ENCODE measurements around the gene ARHGEF37.
A peak's percentile ranks its signal among the peaks of the same experiment; 100 is the strongest.

ARHGEF37 gene

GRCh38 chr5:149610589-149611255 lies 29.4 kb downstream of the ARHGEF37 start:
- Mint-ChIP-seq H3K27ac (ENCODE audit: low read depth) (no peak overlapping the region), H3K27me3 (no peaks in the 10 kb centered on the region), H3K4me1 (peaks cover 18% of the 10 kb centered on the region), H3K36me3 (ENCODE audit: insufficient read depth) (no peaks in the 10 kb centered on the region), H3K4me3 (no peak overlapping the region), H3K9me3 (no peaks in the 10 kb centered on the region)
- DNase-seq (ENCODE audit: low spot score in 2 of 2) (no peak), ATAC-seq (replicated peaks; ENCODE audit: extremely low read depth, poor library complexity, severe bottlenecking) (no peak)

- Mint-ChIP-seq H3K4me1 (peaks cover 12% of the 10 kb centered on the region), H3K36me3 (ENCODE audit: insufficient read depth) (no peaks in the 10 kb centered on the region), H3K27ac (ENCODE audit: low read depth) (no peak overlapping the region), H3K27me3 (no peaks in the 10 kb centered on the region), H3K9me3 (no peaks in the 10 kb centered on the region), H3K4me3 (no peak overlapping the region)
- no peak for DNase-seq (ENCODE audit: low spot score in 2 of 2)
- ATAC-seq (replicated peaks; ENCODE audit: extremely low read depth, poor library complexity, severe bottlenecking) = no peak
Measured at GRCh38 chr5:149611326-149611725, 30.0 kb downstream of the ARHGEF37 start.

GRCh38 chr5:149614034-149614907 lies 33.0 kb downstream of the ARHGEF37 start:
- Mint-ChIP-seq H3K4me1 (no peaks in the 10 kb centered on the region), H3K27ac (ENCODE audit: low read depth) (no peak overlapping the region), H3K4me3 (no peak overlapping the region), H3K27me3 (no peaks in the 10 kb centered on the region), H3K36me3 (ENCODE audit: insufficient read depth) (no peaks in the 10 kb centered on the region), H3K9me3 (no peaks in the 10 kb centered on the region)
- DNase-seq (ENCODE audit: low spot score in 2 of 2) = no peak
- ATAC-seq (replicated peaks; ENCODE audit: extremely low read depth, poor library complexity, severe bottlenecking) = no peak

- no peak for ATAC-seq (replicated peaks; ENCODE audit: extremely low read depth, poor library complexity, severe bottlenecking)
- Mint-ChIP-seq H3K27ac (ENCODE audit: low read depth) (peak overlapping the region; percentile 42), H3K36me3 (ENCODE audit: insufficient read depth) (peaks cover 2% of the 10 kb centered on the region), H3K4me1 (no peaks in the 10 kb centered on the region), H3K4me3 (no peak overlapping the region), H3K27me3 (no peaks in the 10 kb centered on the region), H3K9me3 (no peaks in the 10 kb centered on the region)
- no peak for DNase-seq (ENCODE audit: low spot score in 2 of 2)
Measured at GRCh38 chr5:149615976-149616375, 34.7 kb downstream of the ARHGEF37 start.

- Mint-ChIP-seq H3K4me3 (no peak overlapping the region), H3K4me1 (no peaks in the 10 kb centered on the region), H3K27ac (ENCODE audit: low read depth) (no peak overlapping the region), H3K27me3 (no peaks in the 10 kb centered on the region), H3K9me3 (no peaks in the 10 kb centered on the region), H3K36me3 (ENCODE audit: insufficient read depth) (peaks cover 2% of the 10 kb centered on the region)
- ATAC-seq (replicated peaks; ENCODE audit: extremely low read depth, poor library complexity, severe bottlenecking) (no peak), DNase-seq (ENCODE audit: low spot score in 2 of 2) (no peak)
Measured at GRCh38 chr5:149616727-149617285, 35.5 kb downstream of the ARHGEF37 start.

- H3K27me3 Mint-ChIP-seq = no peaks in the 10 kb centered on the region
- no peak for DNase-seq (ENCODE audit: low spot score in 2 of 2)
- ATAC-seq (replicated peaks; ENCODE audit: extremely low read depth, poor library complexity, severe bottlenecking) = no peak
- no peaks in the 10 kb centered on the region for H3K9me3 Mint-ChIP-seq
- H3K4me3 Mint-ChIP-seq = no peak overlapping the region
- H3K36me3 Mint-ChIP-seq (ENCODE audit: insufficient read depth) = peaks cover 2% of the 10 kb centered on the region
- no peaks in the 10 kb centered on the region for H3K4me1 Mint-ChIP-seq
- no peak overlapping the region for H3K27ac Mint-ChIP-seq (ENCODE audit: low read depth)
Measured at GRCh38 chr5:149617760-149618306, 36.5 kb downstream of the ARHGEF37 start.

GRCh38 chr5:149618581-149619248 lies 37.4 kb downstream of the ARHGEF37 start:
- no peaks in the 10 kb centered on the region for H3K4me1 Mint-ChIP-seq
- no peak for ATAC-seq (replicated peaks; ENCODE audit: extremely low read depth, poor library complexity, severe bottlenecking)
- DNase-seq (ENCODE audit: low spot score in 2 of 2) = no peak
- H3K4me3 Mint-ChIP-seq = no peak overlapping the region
- no peak overlapping the region for H3K27ac Mint-ChIP-seq (ENCODE audit: low read depth)
- no peaks in the 10 kb centered on the region for H3K27me3 Mint-ChIP-seq
- H3K36me3 Mint-ChIP-seq (ENCODE audit: insufficient read depth) = peaks cover 2% of the 10 kb centered on the region
- no peaks in the 10 kb centered on the region for H3K9me3 Mint-ChIP-seq

- no peaks in the 10 kb centered on the region for H3K9me3 Mint-ChIP-seq
- no peaks in the 10 kb centered on the region for H3K4me1 Mint-ChIP-seq
- DNase-seq (ENCODE audit: low spot score in 2 of 2) (no peak), ATAC-seq (replicated peaks; ENCODE audit: extremely low read depth, poor library complexity, severe bottlenecking) (no peak)
- H3K36me3 Mint-ChIP-seq (ENCODE audit: insufficient read depth) = peaks cover 2% of the 10 kb centered on the region
- no peak overlapping the region for H3K27ac Mint-ChIP-seq (ENCODE audit: low read depth)
- no peak overlapping the region for H3K4me3 Mint-ChIP-seq
- H3K27me3 Mint-ChIP-seq = no peaks in the 10 kb centered on the region
Measured at GRCh38 chr5:149621415-149622098, 40.3 kb downstream of the ARHGEF37 start.

GRCh38 chr5:149622466-149622865 lies 41.2 kb downstream of the ARHGEF37 start:
- no peak overlapping the region for H3K27ac Mint-ChIP-seq (ENCODE audit: low read depth)
- no peaks in the 10 kb centered on the region for H3K9me3 Mint-ChIP-seq
- H3K4me3 Mint-ChIP-seq = no peak overlapping the region
- peaks cover 2% of the 10 kb centered on the region for H3K36me3 Mint-ChIP-seq (ENCODE audit: insufficient read depth)
- DNase-seq (ENCODE audit: low spot score in 2 of 2) (no peak), ATAC-seq (replicated peaks; ENCODE audit: extremely low read depth, poor library complexity, severe bottlenecking) (no peak)
- H3K27me3 Mint-ChIP-seq = no peaks in the 10 kb centered on the region
- no peaks in the 10 kb centered on the region for H3K4me1 Mint-ChIP-seq

GRCh38 chr5:149623473-149623872 lies 42.2 kb downstream of the ARHGEF37 start:
- ATAC-seq (replicated peaks; ENCODE audit: extremely low read depth, poor library complexity, severe bottlenecking) (no peak), DNase-seq (ENCODE audit: low spot score in 2 of 2) (no peak)
- no peak overlapping the region for H3K4me3 Mint-ChIP-seq
- no peaks in the 10 kb centered on the region for H3K27me3 Mint-ChIP-seq
- no peak overlapping the region for H3K27ac Mint-ChIP-seq (ENCODE audit: low read depth)
- no peaks in the 10 kb centered on the region for H3K4me1 Mint-ChIP-seq
- H3K9me3 Mint-ChIP-seq = no peaks in the 10 kb centered on the region
- peaks cover 2% of the 10 kb centered on the region for H3K36me3 Mint-ChIP-seq (ENCODE audit: insufficient read depth)

- Mint-ChIP-seq H3K36me3 (ENCODE audit: insufficient read depth) (no peaks in the 10 kb centered on the region), H3K27ac (ENCODE audit: low read depth) (no peak overlapping the region), H3K9me3 (no peaks in the 10 kb centered on the region), H3K4me3 (no peak overlapping the region), H3K4me1 (no peaks in the 10 kb centered on the region), H3K27me3 (no peaks in the 10 kb centered on the region)
- no peak for DNase-seq (ENCODE audit: low spot score in 2 of 2)
- no peak for ATAC-seq (replicated peaks; ENCODE audit: extremely low read depth, poor library complexity, severe bottlenecking)
Measured at GRCh38 chr5:149627070-149627469, 45.8 kb downstream of the ARHGEF37 start.

- DNase-seq (ENCODE audit: low spot score in 2 of 2) (no peak), ATAC-seq (replicated peaks; ENCODE audit: extremely low read depth, poor library complexity, severe bottlenecking) (no peak)
- Mint-ChIP-seq H3K27ac (ENCODE audit: low read depth) (no peak overlapping the region), H3K36me3 (ENCODE audit: insufficient read depth) (no peaks in the 10 kb centered on the region), H3K4me3 (no peak overlapping the region), H3K9me3 (no peaks in the 10 kb centered on the region), H3K27me3 (no peaks in the 10 kb centered on the region), H3K4me1 (no peaks in the 10 kb centered on the region)
Measured at GRCh38 chr5:149628221-149628620, 46.9 kb downstream of the ARHGEF37 start.
